HG02642 (cell line): ENCODE measurements around the gene MAP3K13.

ENCODE experiments used
- ATAC-seq: cut with Tn5 transposase; IDR thresholded peaks from one replicate; pipeline ENCODE4 v1.9.1; 2021; ENCODE audit warnings: mild to moderate bottlenecking; ENCODE audit not compliant: unreplicated experiment, poor library complexity

Gene MAP3K13

DNA sequence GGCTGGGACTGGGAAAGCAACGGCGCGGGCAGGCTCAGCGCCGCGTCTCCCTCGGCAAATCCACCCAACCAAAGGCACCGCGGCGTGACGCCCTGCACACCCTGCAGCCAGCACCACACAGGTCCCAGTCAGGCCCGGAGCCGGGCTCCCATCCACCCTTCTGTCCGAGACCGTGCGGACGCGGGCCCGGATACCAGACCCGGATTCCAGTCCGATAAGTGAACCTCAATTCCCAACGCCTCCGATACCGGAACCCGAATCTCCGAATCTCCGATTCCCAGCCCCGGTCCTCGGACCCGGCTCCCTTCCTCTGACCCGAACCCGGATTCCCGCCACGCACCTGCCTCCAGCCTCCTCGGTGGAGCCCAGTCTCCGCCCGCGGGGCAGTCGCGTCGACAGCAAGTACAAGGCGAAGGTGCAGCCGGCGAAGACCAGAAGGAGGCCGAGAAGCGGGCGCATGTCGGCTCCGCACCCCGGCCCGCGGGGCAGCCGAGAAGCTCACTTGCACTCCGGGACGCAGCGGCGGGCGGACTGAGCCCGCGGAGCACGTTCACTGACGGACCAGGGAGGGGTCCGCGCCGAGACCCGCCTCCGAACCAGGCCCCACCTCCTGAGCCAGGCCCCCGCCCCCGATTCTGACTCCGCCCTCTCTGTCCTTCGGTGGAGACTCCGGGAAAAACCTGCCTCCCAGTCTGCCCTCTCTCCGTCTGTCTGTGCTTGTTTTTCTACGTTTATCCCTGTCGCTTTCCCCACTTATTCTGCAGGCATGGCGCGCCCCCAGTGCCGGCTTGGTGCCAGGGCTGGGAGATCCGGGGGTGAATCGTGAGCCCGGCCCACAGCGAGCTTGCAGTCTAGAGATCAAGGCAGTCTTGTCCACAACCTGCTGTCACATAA lies 135.8 kb downstream of the MAP3K13 start, which contains the start of gene TMEM41A:
TMEM41A (minus strand) TSS at position 533 of the 894 bp plus-strand sequence; CDS start at position 459, 74 bp downstream.
- ATAC-seq, result peak; percentile 95

- ATAC-seq, result no peak
Measured at GRCh38 chr3:185502987-185503386, 140.1 kb downstream of the MAP3K13 start.

- ATAC-seq, result no peak
Measured at GRCh38 chr3:185503521-185503920, 140.6 kb downstream of the MAP3K13 start.

DNA sequence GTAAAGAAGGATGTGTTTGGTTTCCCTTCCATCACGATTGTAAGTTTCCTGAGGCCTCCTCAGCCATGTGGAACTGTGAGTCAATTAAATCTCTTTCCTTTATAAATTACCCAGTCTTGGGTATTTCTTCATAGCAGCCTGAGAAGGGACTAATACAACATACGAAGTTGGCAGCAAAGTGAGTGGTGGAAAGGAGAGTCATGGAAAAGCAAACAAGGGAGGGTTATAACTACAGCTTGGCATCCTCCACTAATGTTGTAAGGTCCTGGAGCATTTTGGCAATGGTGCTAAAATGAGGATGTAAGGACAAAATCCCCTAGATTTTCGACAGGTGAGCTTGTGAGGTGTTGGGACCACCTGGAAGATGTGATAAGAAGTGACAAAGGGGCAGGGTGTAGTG lies 141.7 kb downstream of the MAP3K13 start:
- no peak for ATAC-seq

DNA sequence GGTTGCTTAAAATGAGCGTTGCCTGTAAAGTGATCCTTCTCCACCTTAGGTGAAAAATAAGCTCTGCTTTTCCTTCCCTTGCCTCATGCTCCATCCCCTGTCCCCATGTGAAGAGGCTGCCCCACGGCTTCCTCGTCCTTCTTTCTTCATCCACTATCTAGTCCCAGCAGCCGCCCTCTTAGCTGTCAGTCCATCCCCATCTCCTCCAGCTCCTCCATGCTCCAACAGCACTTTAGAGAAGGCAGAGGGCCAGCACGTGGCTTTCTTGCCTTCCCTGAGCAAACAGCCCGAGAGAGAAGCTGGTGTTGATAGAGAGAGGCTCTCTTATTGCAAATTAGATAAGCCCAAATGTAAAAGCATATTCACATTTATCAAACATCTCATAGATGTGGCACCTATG lies 144.9 kb downstream of the MAP3K13 start:
- no peak for ATAC-seq

DNA sequence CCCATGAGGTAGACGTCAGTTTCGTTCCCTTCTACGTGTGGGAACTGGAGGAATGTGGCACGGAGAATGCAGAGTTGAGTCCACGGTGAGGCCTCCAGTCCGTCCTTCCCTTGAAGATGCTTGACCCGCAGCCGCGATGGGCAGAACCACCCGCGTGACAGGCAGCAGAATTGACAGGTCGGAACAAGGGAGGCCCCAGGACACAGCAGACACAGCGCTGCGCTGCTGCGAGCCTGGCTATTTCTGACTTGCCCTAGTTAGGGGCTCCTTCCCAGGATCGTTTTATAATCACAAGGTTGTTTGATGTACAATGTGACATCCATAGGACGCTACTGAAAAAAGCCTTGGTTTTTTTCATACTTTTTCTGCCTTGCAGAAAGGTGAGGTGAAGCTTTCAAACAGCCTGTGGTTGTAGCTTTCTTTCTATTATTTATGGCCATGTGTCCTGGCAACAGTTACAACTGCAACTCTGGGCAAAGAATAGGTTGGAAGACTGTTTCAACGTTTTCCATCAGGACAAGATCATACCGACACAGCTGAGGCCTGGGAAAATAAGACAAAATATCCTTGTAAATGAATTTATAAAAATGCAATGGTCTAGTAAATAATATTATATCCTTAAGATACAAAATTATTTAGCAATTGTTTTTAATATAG lies 145.5 kb downstream of the MAP3K13 start:
- ATAC-seq, result no peak

DNA sequence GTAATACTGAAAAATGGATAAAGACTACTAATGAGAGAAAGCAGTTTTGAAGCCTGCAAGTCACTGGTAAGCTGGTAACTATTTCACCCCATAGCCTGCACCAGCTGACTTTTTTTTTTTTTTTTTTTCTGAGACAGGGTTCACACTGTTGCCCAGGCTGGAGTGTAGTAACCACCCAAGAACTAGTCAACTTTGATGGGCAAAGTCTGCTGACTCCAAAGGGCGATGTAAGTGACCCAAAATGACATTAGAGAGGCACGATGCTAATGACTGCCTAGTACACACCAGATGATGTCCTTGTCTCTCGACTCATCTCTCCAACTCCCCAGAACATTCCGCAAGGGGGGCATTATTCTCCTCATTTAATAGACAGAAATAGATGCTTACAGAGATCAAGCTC lies 148.8 kb downstream of the MAP3K13 start:
- ATAC-seq, result no peak

DNA sequence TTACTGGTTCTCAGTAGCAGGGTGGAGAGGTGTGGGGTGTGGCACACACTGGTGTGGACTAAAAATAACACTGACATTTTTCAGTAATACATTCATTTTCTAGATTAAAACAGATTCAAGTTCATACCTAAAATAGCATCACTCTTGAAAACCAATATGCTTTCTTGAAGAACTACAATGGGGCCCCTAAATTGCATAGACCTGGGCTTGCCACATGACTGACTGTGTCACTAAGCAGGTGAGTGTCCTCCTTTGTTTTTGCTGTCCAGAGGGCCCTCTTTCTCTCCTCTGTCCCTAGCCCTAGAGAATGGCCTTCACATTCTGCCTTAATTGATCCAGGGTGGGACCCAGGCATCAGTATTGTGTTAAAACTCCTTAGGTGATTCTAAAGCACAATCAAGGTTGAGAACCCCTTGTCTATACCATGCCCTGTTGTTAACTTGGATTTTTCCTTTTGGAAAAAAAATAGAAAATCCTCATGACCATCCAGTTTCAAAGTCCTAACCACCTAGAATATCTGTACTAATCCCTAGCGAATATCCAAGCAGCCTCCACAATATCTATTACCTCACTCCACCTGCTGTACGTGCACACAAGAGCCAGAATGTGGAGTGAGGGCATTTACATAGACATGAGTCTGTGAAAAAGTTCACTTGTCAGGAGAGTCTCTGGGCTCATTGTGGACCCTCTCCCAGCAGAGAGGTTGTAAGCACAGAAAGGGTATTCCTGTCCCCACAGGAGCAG lies 154.6 kb downstream of the MAP3K13 start:
- ATAC-seq, result no peak

DNA sequence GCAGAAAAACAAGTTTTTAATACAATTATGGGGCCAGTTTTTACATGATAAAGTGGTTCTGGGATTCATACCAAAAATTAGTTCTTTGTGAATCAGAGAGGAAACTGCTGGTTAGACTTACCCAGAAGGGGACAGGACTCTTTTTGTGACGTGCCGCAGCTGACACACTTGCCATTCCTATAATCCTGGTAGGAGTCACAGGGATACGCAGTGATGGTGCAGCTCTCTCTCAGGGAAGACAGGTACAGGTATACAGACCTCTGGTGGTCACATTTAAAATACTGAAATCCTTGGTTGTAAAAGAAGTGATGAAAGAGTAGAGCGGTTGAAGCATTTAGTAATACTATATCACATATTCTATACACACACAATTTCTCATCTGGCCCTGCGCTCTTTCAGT lies 156.1 kb downstream of the MAP3K13 start:
- no peak for ATAC-seq

GRCh38 chr3:185521349-185522138 lies 158.6 kb downstream of the MAP3K13 start:
- no peak for ATAC-seq

GRCh38 chr3:185526349-185526951 lies 163.5 kb downstream of the MAP3K13 start:
- ATAC-seq, result no peak

GRCh38 chr3:185527364-185527763 lies 164.4 kb downstream of the MAP3K13 start:
- no peak for ATAC-seq

- no peak for ATAC-seq
Measured at GRCh38 chr3:185528532-185528931, 165.6 kb downstream of the MAP3K13 start.

DNA sequence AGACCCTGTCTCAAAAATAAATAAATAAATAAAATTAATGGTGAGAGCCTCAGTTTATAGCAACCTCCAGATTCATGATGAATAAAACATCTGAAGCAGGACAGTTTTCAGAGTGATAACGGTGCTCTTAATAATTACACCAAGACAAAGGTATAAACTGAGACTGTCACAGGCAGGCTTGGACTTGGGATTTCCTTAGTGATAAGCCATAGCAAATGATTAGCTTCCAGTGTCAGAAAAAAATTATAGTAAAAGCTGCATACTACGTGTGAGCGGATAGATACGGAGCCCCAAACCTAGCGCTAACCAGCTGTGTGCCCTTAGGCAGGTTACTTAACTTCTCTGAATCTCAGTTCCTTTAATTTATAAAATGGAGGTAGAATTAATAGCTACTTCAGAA lies 167.9 kb downstream of the MAP3K13 start:
- no peak for ATAC-seq

DNA sequence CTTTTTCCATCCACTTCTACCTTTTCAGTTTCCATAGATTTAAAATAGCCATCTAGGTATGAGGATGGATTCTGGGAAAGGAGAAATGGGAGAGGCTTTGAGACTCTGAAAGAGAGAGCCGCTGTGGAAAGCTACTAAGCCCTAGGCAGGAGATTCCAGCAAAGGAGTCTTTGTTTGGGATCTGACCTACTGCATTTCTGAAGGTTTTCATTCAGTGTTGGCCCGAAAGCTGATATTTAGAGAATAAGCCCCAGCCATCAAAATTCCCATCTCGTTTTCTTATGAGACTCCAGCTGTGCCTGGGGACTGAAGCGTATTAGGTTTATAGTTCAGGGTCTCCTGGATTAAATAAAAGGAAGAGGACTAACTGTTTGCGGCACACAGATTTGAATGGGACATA lies 170.0 kb downstream of the MAP3K13 start:
- ATAC-seq, result no peak

DNA sequence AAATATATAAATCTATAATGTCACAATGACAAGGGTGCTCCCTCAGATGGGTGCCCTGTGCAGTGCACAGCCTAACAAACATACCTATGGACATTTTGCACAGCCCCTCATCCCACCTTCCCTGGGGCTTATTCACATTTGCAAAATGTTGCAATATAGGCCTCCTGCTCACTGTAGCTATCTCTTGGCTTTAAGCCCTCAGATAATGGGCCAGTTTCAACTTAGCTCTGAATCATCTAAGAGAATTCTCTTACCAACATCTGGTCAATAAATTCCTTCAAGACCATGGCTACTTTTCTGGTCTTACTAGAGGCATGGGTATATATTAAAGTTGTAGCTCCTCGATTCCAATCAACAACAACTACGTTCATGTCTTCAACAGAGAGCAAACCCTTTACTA lies 171.6 kb downstream of the MAP3K13 start:
- ATAC-seq, result no peak

- peak; percentile 98 for ATAC-seq
Measured at GRCh38 chr3:185537369-185537970, 174.5 kb downstream of the MAP3K13 start.
